H1 (cell line): ENCODE measurements around the gene GABRG3. TPM values are rescaled to one million over a fixed set of nuclear protein-coding genes. Genes with fewer than 3 reads are reported as not detected.

Experiments
- CTCF ChIA-PET: fragments of 300-600 bp; sonication (Branson Sonifier 250); formaldehyde crosslinking; loops from one replicate; lab custom pipeline; 2021; ENCODE audit not compliant: partially characterized antibody; lab: Charles Lee
- POLR2A ChIA-PET: fragments of 300-600 bp; sonication (Branson Sonifier 250); formaldehyde crosslinking; loops from one replicate; lab custom pipeline; 2021; ENCODE audit warnings: inconsistent platforms; ENCODE audit not compliant: partially characterized antibody; lab: Charles Lee
- DNase-seq, 2 experiments: peaks; one replicate each; pipeline versions ENCODE4 v3.0.0 to v3.0.0-alpha.2; 2010 to 2022; ENCODE audit warnings: low spot score in 2 of 2, low read depth in 1 of 2, mixed read lengths in 1 of 2
- FAIRE-seq: peaks from 2 replicates; lab custom pipeline; 2011; peaks lifted over from hg19 to GRCh38; lab: Jason Lieb, UNC
- H2AFZ ChIP-seq: 2 replicates; pipeline ENCODE4 v1.8.1; 2012; ENCODE audit warnings: low read length, inconsistent platforms
- H2AK5ac ChIP-seq: 2 replicates; pipeline ENCODE4 v1.6.1; 2013; ENCODE audit warnings: low read depth, low read length
- H2BK120ac ChIP-seq: replicated peaks from 2 replicates; pipeline ENCODE3; 2013; ENCODE audit warnings: low read depth, low read length, inconsistent platforms
- H2BK12ac ChIP-seq: 2 replicates; pipeline ENCODE4 v1.6.1; 2013; ENCODE audit warnings: low read depth, low read length
- H2BK15ac ChIP-seq: 2 replicates; pipeline ENCODE4 v1.6.1; 2013; ENCODE audit warnings: low read length
- H2BK20ac ChIP-seq: 2 replicates; pipeline ENCODE4 v1.6.1; 2013; ENCODE audit warnings: low read length
- H2BK5ac ChIP-seq: 2 replicates; pipeline ENCODE4 v1.6.1; 2013; ENCODE audit warnings: low read depth, low read length
- H3K14ac ChIP-seq: 2 replicates; pipeline ENCODE4 v1.6.1; 2013; ENCODE audit warnings: inconsistent platforms; ENCODE audit not compliant: insufficient read length
- H3K18ac ChIP-seq: 2 replicates; pipeline ENCODE4 v1.6.1; 2013; ENCODE audit warnings: low read length; ENCODE audit errors: extremely low read depth
- H3K23ac ChIP-seq: 2 replicates; pipeline ENCODE4 v1.6.1; 2013; ENCODE audit warnings: inconsistent platforms; ENCODE audit not compliant: insufficient read length
- H3K23me2 ChIP-seq: 2 replicates; pipeline ENCODE4 v1.6.1; 2013; ENCODE audit warnings: low read depth, low read length
- H3K27ac ChIP-seq: 2 replicates; pipeline ENCODE4 v1.6.1; 2011; ENCODE audit warnings: low read depth, low read length, inconsistent platforms
- H3K27me3 ChIP-seq, 4 experiments: replicated peaks in 1 of 4; 1 replicate in 1 of 4; 2 replicates in 3 of 4; pipeline versions ENCODE4 v1.6.1 to v1.8.1; 2011 to 2013; ENCODE audit warnings: low read length in 3 of 4, mild to moderate bottlenecking in 3 of 4, inconsistent platforms in 2 of 4, mixed read lengths in 2 of 4, moderate library complexity in 1 of 4; ENCODE audit not compliant: control insufficient read depth in 3 of 4, insufficient read depth in 3 of 4; ENCODE audit errors: extremely low read depth in 1 of 4
- H3K36me3 ChIP-seq, 4 experiments: 2 replicates each; pipeline versions ENCODE4 v1.6.1 to v1.8.1; 2011 to 2013; ENCODE audit warnings: mild to moderate bottlenecking in 4 of 4, low read length in 3 of 4, moderate library complexity in 2 of 4, control low read depth in 1 of 4, inconsistent platforms in 1 of 4; ENCODE audit not compliant: insufficient read depth in 4 of 4, control insufficient read depth in 2 of 4
- H3K4ac ChIP-seq: replicated peaks from 2 replicates; pipeline ENCODE3; 2013; ENCODE audit warnings: low read length, low read depth, mixed read lengths, inconsistent platforms; ENCODE audit not compliant: insufficient read length
- H3K4me1 ChIP-seq, 4 experiments: replicated peaks in 1 of 4; 1 replicate in 1 of 4; 2 replicates in 3 of 4; pipeline versions ENCODE4 v1.6.1 to v1.8.1; 2011 to 2013; ENCODE audit warnings: low read length in 3 of 4, inconsistent platforms in 2 of 4, mixed read lengths in 1 of 4; ENCODE audit not compliant: insufficient read depth in 4 of 4, control insufficient read depth in 3 of 4
- H3K4me2 ChIP-seq, 2 experiments: 2 replicates each; pipeline versions ENCODE4 v1.6.1 to v1.8.1; 2011 to 2013; ENCODE audit warnings: low read depth in 2 of 2, low read length in 2 of 2, control low read depth in 1 of 2, inconsistent platforms in 1 of 2, mild to moderate bottlenecking in 1 of 2; ENCODE audit not compliant: insufficient read depth in 1 of 2
- H3K4me3 ChIP-seq, 4 experiments: fragments of 200-600, 300-600 bp in 1 of 4; sonication (generic), shearing (Covaris generic), sonication (Bioruptor Twin) in 1 of 4; 2 replicates each; pipeline versions ENCODE4 v1.5.1 to v1.8.1; 2011 to 2016; ENCODE audit warnings: low read length in 4 of 4, low read depth in 3 of 4, control low read depth in 2 of 4, inconsistent platforms in 2 of 4, mild to moderate bottlenecking in 2 of 4, mixed read lengths in 1 of 4, moderate library complexity in 1 of 4; ENCODE audit not compliant: insufficient read depth in 2 of 4; ENCODE audit errors: extremely low read depth in 1 of 4
- H3K56ac ChIP-seq: replicated peaks from 2 replicates; pipeline ENCODE3; 2013; ENCODE audit warnings: low read depth, mild to moderate bottlenecking, mixed read lengths, low read length, inconsistent platforms; ENCODE audit not compliant: insufficient read length
- H3K79me1 ChIP-seq: 2 replicates; pipeline ENCODE4 v1.6.1; 2013; ENCODE audit warnings: low read depth, low read length, control low read depth
- H3K79me2 ChIP-seq, 2 experiments: 2 replicates each; pipeline versions ENCODE4 v1.6.1 to v1.8.1; 2012 to 2013; ENCODE audit warnings: low read length in 2 of 2, mild to moderate bottlenecking in 2 of 2, inconsistent platforms in 1 of 2; ENCODE audit not compliant: insufficient read depth in 2 of 2, control insufficient read depth in 1 of 2
- H3K9ac ChIP-seq, 4 experiments: replicated peaks in 1 of 4; 1 replicate in 1 of 4; 2 replicates in 3 of 4; pipeline versions ENCODE4 v1.6.1 to v1.8.1; 2011 to 2013; ENCODE audit warnings: low read depth in 3 of 4, low read length in 3 of 4, control low read depth in 2 of 4, mild to moderate bottlenecking in 2 of 4, moderate library complexity in 2 of 4, inconsistent platforms in 1 of 4; ENCODE audit errors: extremely low read depth in 1 of 4
- H3K9me3 ChIP-seq, 2 experiments: 2 replicates each; pipeline versions ENCODE4 v1.6.1 to v1.8.1; 2012 to 2013; ENCODE audit warnings: mild to moderate bottlenecking in 2 of 2, moderate library complexity in 2 of 2, control low read depth in 1 of 2, inconsistent platforms in 1 of 2, low read depth in 1 of 2, low read length in 1 of 2, mixed read lengths in 1 of 2; ENCODE audit not compliant: insufficient read depth in 2 of 2
- H4K20me1 ChIP-seq, 2 experiments: replicated peaks in 1 of 2; 2 replicates each; pipeline versions ENCODE3 to v1.8.1; 2011 to 2013; ENCODE audit warnings: inconsistent platforms in 2 of 2, low read length in 2 of 2, mild to moderate bottlenecking in 1 of 2; ENCODE audit not compliant: insufficient read depth in 2 of 2, control insufficient read depth in 1 of 2
- H4K5ac ChIP-seq: 2 replicates; pipeline ENCODE4 v1.6.1; 2013; ENCODE audit warnings: low read length, low read depth, mixed read lengths, inconsistent platforms; ENCODE audit not compliant: insufficient read length
- H4K8ac ChIP-seq: 2 replicates; pipeline ENCODE4 v1.8.0; 2013; ENCODE audit warnings: mild to moderate bottlenecking, moderate library complexity, low read length, inconsistent platforms; ENCODE audit not compliant: insufficient read depth; ENCODE audit errors: extremely low read depth
- H4K91ac ChIP-seq: replicated peaks from 2 replicates; pipeline ENCODE3; 2013; ENCODE audit warnings: low read length, mixed read lengths, inconsistent platforms; ENCODE audit not compliant: insufficient read length
- BCL11A ChIP-seq, 2 experiments: IDR thresholded peaks; one replicate each; pipeline ENCODE4 v1.6.1; 2011; ENCODE audit warnings: low read depth in 2 of 2, low read length in 2 of 2, mild to moderate bottlenecking in 2 of 2
- CTCF ChIP-seq, 3 experiments: IDR thresholded peaks; 1 replicate in 2 of 3; 2 replicates in 1 of 3; pipeline versions ENCODE4 v1.5.1 to v1.6.1; 2011; ENCODE audit warnings: low read length in 3 of 3, mild to moderate bottlenecking in 3 of 3, inconsistent platforms in 2 of 3, low read depth in 1 of 3, moderate library complexity in 1 of 3; ENCODE audit not compliant: insufficient read depth in 1 of 3; ENCODE audit errors: control extremely low read depth in 1 of 3
- RAD21 ChIP-seq, 2 experiments: IDR thresholded peaks in 1 of 2; conservative IDR thresholded peaks in 1 of 2; 2 replicates each; pipeline ENCODE4 v1.6.1; 2011; ENCODE audit warnings: low read depth in 2 of 2, low read length in 2 of 2, improper control_type of control experiment in 1 of 2, inconsistent platforms in 1 of 2, mild to moderate bottlenecking in 1 of 2, moderate library complexity in 1 of 2
- SIN3A ChIP-seq, 2 experiments: IDR thresholded peaks in 1 of 2; conservative IDR thresholded peaks in 1 of 2; 2 replicates each; pipeline ENCODE4 v1.6.1; 2011 to 2012; ENCODE audit warnings: low read length in 2 of 2, improper control_type of control experiment in 1 of 2, low read depth in 1 of 2, mild to moderate bottlenecking in 1 of 2
- TAF1 ChIP-seq: IDR thresholded peaks from 2 replicates; pipeline ENCODE4 v1.6.1; 2011; ENCODE audit warnings: mild to moderate bottlenecking, low read depth, low read length
- WGBS, 2 experiments: shearing (Covaris generic) in 1 of 2; methylation state at CpG; one replicate each; pipeline versions ENCODE4 v1.1.6 to v1.1.7; 2013 to 2015; ENCODE audit warnings: low lambda C conversion rate in 2 of 2, mixed read lengths in 2 of 2, inconsistent platforms in 1 of 2, low coverage in 1 of 2, missing lambda C conversion rate in 1 of 2; ENCODE audit not compliant: insufficient replicate concordance in 2 of 2, insufficient coverage in 1 of 2, insufficient read length in 1 of 2; ENCODE audit errors: extremely low coverage in 1 of 2, missing lambda C conversion rate in 1 of 2; 5-methylcytosine and 5-hydroxymethylcytosine counted together
- polyA plus RNA-seq, 7 experiments: library from polyadenylated mRNA; depleted of rRNA in 3 of 7; stranded (reverse) in 5 of 7; unstranded in 2 of 7; fragments of >200 nt in 5 of 7; fragments of 200-250 nt in 2 of 7; gene quantifications; 1 replicate in 5 of 7; 2 replicates in 1 of 7; 4 replicates in 1 of 7; pipeline versions ENCODE4 v1.2.1 to v1.2.3, GENCODE V29; 2011 to 2013; ENCODE audit warnings: missing spikeins in 2 of 7, mixed read lengths in 2 of 7
- total RNA-seq: library from RNA; stranded (reverse); fragmentation: NEBNext Ultra II Directional; extraction: Animal tissue kit (Norgen Biotek cat#: 25700); gene quantifications from 2 replicates; pipeline ENCODE4 v1.2.1, GENCODE V29; 2021

Gene GABRG3
- total and polyA plus RNA-seq, 2 of the 8 experiments (the other 6 are each of a cell fraction or from before 2014, with no cell fraction given) = 0.17 to 0.80 TPM

GRCh38 chr15:27165590-27165989 is 194.6 kb downstream of the GABRG3 start:
- H3K4me1 ChIP-seq = no peaks in the 10 kb centered on the region
- no peak overlapping the region for H2BK12ac ChIP-seq
- no peak overlapping the region for H3K4me3 ChIP-seq
- POLR2A ChIA-PET = no interaction called here
- no peak overlapping the region for H3K4me2 ChIP-seq
- peak overlapping the region; percentile 32; the same call in 1 of the 2 replicates for H2BK15ac ChIP-seq
- H2BK120ac ChIP-seq = no peak overlapping the region
- H3K23me2 ChIP-seq = no peaks in the 10 kb centered on the region
- H4K8ac ChIP-seq = no peak overlapping the region; the same call in 1 of the 2 replicates
- H2BK5ac ChIP-seq = no peak overlapping the region
- no peak overlapping the region for H3K18ac ChIP-seq
- no peak overlapping the region for H4K5ac ChIP-seq
- H3K36me3 ChIP-seq = no peaks in the 10 kb centered on the region
- 0 out of 4 replicates have a peak, but pooled peaks cover 0 to 2% of the 10 kb centered on the region in 2 experiments for H3K9me3 ChIP-seq
- DNase-seq (no peak), FAIRE-seq (no peak)
- no peak for TF ChIP-seq TAF1
- peak; percentile 58 to 70 for TF ChIP-seq RAD21 (IDR thresholded peaks at IDR 0.05 in 1 of 2, conservative IDR thresholded peaks at IDR 0.05 in 1 of 2; ENCODE audit: low read depth in 2 of 2, low read length in 2 of 2)
- no peak for TF ChIP-seq BCL11A (IDR thresholded peaks at IDR 0.05; ENCODE audit: low read depth in 2 of 2, low read length in 2 of 2)
- no peak for TF ChIP-seq SIN3A (conservative IDR thresholded peaks at IDR 0.05 in 1 of 2, IDR thresholded peaks at IDR 0.05 in 1 of 2; ENCODE audit: low read depth in 1 of 2, low read length in 2 of 2)
- peak; percentile 17 to 40 (median 34) for TF ChIP-seq CTCF (IDR thresholded peaks at IDR 0.05; ENCODE audit: control extremely low read depth in 1 of 3, insufficient read depth in 1 of 3, low read depth in 1 of 3, low read length in 3 of 3)
- H4K91ac ChIP-seq = no peak overlapping the region
- H3K56ac ChIP-seq = no peak overlapping the region
- no peaks in the 10 kb centered on the region for H3K79me1 ChIP-seq
- H3K27ac ChIP-seq = no peak overlapping the region
- H2AFZ ChIP-seq = no peak overlapping the region
- CTCF ChIA-PET = interaction anchor here (1.0 to 2.0 kb wide), 3 partner anchors 10 to 193 kb away, joined by 3 to 9 read pairs (median 7); no protein-coding TSS in a partner anchor
- H3K4ac ChIP-seq = no peak overlapping the region
- WGBS, 2 experiments = 93% methylated on average over 1 of the region's 1 CpG; no CpG with 5 or more reads in 1 of the 2 experiments
- H3K9ac ChIP-seq = no peak overlapping the region
- no peak overlapping the region for H2AK5ac ChIP-seq
- H3K27me3 ChIP-seq = no peaks in the 10 kb centered on the region
- no peak overlapping the region for H3K23ac ChIP-seq
- no peaks in the 10 kb centered on the region for H4K20me1 ChIP-seq
- H3K79me2 ChIP-seq = no peaks in the 10 kb centered on the region
- no peak overlapping the region for H2BK20ac ChIP-seq
- H3K14ac ChIP-seq = no peak overlapping the region
